Stimulated activated CD8-positive, alpha-beta memory T cell treated with anti-CD3 and anti-CD28 coated beads, Interleukin-2, amount 100 ng/mL, for 1 hour (primary cell): ENCODE data around the gene KCNJ15.

Experiments
- DNase-seq, 2 donors: peaks; one replicate each; pipeline ENCODE4 v3.0.0-alpha.2; 2020; ENCODE audit warnings: low read depth in 2 of 2

KCNJ15 gene

GRCh38 chr21:38267991-38268863 is 11.4 kb downstream of the KCNJ15 start:
- DNase-seq = no peak

- no peak for DNase-seq
These were observed 12.2 kb downstream of the KCNJ15 start for GRCh38 chr21:38268864-38269575.

DNA sequence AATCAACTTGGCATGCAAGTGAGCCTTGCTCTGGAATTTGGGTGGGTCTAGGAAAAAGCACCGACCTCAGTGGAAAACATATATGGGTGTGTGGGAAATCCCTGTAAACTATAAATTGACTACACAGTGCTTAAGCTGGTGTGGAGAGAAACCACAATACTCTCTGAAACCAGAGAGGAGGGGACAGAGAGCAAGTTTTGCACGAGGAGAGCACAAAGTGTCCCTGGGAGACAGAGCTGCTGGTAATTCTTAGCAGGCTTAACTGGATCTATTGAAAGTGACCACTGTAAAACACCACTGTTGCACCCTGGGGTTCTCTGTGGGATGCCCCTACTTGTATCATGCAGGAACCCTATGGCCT is 12.8 kb downstream of the KCNJ15 start:
- no peak for DNase-seq

GRCh38 chr21:38272215-38272614 is 15.4 kb downstream of the KCNJ15 start:
- DNase-seq = no peak

GRCh38 chr21:38273745-38274542 is 17.2 kb downstream of the KCNJ15 start:
- no peak for DNase-seq

GRCh38 chr21:38277501-38278131 is 20.8 kb downstream of the KCNJ15 start:
- DNase-seq = no peak

- no peak for DNase-seq
These were observed 23.7 kb downstream of the KCNJ15 start for GRCh38 chr21:38280454-38280853.

DNA sequence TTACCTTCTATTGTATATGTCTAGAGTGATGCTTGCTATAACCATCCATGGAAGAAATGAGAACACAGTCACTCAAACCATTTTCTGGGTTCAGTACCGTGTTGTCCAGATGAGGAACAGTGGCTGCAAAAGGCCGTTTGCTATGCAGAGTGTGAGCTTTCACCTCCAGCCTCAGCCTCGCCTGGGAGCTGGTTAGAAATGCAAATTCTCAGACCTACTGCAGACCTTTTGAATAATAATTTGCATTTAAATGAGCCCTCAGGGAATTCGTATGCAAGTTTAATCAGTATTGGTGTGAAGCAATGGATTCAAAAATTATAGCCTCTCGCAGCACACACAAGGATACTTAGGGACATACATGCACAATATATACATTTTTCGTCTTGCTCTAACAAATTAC is 24.1 kb downstream of the KCNJ15 start:
- no peak for DNase-seq

DNA sequence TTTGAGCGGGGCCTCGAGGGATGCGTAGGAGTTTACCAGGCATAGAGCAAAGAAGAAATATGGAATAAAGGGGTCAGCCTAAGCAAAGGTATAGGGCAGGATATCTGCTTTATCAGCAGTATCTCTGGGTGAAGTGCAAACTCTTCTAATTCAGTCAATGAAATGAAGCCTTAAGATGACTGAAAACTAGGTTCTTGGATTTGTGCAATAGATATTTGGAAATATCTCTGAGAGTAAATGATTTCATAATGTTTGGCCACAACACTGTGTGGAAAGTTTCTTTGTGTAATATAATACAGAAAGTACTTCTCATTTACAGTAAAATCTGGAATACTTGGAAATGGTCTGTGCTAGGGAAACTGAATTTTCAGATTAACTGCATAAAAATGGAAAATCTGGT is 26.1 kb downstream of the KCNJ15 start:
- no peak for DNase-seq

DNA sequence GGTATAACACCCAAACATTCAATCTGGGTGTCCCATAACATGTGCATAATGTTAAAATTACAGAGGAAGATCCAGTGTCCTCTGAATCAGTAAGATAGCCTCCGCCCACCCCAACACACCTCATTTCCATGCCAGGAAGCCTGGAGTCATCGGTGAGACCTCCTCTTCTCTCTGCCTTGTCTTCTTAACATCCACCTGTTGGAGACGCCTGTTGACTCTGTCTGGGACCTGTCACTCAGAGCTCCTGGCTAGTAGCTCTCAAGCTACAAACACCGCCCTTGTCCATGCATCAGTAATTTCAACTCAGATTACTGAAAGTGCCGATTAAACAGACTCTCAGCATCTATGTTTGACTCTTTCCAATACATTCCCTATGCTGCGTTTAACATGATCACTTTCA is 27.4 kb downstream of the KCNJ15 start:
- no peak for DNase-seq

GRCh38 chr21:38286739-38287471 is 30.1 kb downstream of the KCNJ15 start:
- no peak for DNase-seq

DNA sequence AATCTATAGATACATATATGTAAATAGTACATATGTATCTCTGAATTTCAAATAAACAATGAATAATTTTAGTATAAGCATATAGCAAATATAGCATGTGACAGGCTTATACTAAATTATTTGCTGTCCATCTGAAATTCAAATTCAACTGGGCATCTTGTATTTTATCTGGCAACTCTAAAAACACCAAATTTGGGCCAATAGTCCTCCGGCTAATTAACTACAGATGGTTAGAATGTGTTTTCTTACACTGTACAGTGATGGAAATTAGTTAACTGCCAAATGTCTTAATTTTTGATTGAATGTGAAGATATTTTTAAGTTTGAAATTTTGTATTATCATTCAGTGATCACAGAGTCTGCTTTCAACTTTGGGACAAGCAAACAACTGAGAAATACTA is 30.7 kb downstream of the KCNJ15 start:
- DNase-seq = no peak

DNA sequence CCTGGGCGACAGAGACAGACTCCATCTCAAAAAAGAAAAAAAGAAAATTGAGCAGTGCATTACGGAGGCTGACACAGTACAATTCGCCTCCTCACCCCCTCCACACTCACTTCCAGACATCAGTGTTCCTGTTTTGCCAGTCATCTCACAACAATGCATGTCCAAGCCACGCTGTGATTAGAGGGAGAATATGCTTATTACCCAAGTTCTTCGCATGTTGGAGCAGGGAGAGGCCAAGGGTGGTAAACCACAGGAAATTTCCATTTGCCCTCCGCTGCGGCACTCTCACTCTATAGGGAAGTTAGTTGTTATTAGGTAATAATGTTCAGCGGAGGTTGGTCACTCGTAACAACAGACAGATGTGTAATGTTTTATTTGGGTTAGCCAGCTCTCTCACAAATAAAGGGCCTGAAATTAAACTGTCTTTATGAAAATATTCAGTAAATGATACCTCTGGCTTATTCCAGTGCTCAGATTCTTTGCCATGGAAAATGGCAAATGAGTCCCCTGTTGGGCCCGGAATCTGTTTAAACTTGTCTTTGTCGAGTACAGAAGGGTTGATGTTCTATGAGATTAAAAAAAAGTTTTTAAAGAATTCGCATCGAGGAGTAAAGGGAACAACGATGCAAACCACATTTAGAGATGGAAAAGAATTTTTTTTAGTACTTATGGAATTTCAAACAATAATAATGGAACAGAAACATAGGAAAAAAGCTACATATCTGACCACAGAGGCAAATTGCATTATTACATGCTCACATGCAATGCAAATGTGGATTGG is 33.1 kb downstream of the KCNJ15 start:
- no peak for DNase-seq

DNA sequence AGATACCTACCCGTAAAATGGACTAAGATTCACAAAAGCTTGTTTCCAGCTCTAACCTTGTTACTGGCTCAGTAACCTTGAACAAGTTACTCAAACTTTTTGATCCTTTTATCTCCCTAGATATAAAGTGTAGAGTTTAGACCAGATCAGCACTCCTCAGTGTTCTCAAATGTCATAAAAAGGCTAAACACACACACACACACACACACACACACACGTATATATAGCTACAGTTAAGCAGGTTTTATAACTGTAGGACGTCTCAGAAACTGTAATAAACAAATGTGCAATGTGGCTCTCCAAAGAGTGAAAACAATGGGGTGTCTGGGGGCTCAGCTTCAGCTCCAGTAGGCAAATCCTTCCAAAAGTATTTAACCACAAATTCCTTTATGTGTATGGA is 34.0 kb downstream of the KCNJ15 start:
- no peak for DNase-seq

DNA sequence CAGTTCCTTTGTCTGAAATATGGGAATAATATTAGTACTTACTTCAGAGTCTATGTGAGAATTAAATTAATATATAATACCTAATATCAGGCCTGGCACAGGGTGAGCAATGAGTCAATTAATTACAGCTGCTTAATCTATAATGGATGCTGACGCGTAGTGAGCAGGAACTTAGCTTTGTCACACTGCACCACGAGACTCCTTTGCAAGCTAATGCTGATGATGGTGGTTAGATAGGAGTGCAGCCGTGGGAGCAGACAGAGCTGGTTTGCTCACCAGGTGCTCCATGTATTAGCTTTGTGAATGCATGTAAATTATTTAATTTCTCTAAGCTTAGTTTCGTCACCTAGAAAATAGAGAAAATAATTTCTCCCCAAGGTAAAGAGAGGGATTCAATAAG is 35.1 kb downstream of the KCNJ15 start:
- DNase-seq = no peak

DNA sequence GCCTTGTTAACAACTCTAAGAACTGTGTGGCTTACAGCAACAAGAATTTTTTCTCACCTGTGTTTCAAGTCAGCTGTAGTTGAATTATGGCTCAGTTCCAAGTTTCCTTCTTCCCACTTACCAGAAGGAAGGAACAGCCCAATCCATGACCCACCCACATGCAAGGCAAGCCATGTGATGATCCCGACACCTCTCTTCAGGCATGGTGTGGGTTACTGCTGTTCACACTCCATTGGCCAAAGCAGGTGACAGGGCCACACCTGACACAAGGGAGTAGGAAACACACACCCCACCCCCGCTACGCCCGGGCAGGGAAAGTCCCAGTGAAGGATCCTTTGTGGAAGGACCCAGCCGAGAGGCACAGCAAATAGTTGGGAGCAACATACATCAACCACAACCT is 36.3 kb downstream of the KCNJ15 start:
- no peak for DNase-seq

DNA sequence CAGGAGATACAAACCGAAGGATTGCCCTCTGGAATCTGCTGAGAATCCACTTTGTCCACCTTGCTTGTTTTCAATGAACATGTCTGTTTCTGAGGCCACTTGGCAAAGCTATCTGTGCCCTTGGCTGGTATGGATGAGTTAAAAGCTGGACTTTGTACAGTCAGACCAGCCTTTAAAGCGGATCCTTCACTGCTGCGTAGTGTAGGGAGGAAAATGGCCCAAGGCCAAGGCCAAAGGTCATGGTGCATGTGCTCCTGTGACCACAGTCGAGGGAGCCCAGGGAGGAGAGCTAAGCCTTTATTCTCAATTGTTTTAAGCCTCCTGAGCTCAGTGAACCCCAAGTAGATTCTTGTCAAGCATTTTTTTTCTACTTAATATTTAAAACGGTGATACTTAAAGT is 37.0 kb downstream of the KCNJ15 start:
- no peak for DNase-seq

DNA sequence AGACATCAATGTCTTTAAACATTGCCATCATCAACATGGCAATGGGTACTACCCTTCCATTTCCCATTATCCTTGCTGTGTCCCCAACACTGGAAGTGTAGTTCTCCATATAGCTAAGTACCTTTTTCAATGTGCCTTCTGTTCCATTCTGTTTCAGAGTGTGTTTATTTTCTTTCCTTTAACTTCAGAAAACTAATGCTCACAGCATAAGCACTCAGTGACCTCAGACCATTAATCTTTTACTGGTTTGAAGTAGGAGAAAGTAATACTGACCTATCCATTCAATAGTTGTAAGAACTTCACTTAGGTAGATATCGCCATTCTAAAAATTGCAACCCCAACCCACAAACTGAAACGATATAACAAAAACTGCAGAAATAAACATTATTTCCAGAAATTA is 37.8 kb downstream of the KCNJ15 start:
- DNase-seq = no peak

GRCh38 chr21:38295997-38296764 is 39.4 kb downstream of the KCNJ15 start:
- no peak for DNase-seq

GRCh38 chr21:38297194-38297631 is 40.4 kb downstream of the KCNJ15 start:
- no peak for DNase-seq
